ENCODE results near the gene GGA2.

GRCh38 chr16:23509782-23510163 lies 521 bp downstream of the GGA2 start:
- TF ChIP-seq CTCF (conservative IDR thresholded peaks at IDR 0.05; ENCODE audit: low read depth, low read length) (no peak), EZH2 (IDR thresholded peaks at IDR 0.05; ENCODE audit: borderline replicate concordance, low read depth, low read length, poor library complexity, severe bottlenecking) (no peak)

All from A673 (cell line).